Omental fat pad (tissue), 4 donors: Measurements from ENCODE around the gene LIPC. TPM values are rescaled to one million over a fixed set of nuclear protein-coding genes. Genes with fewer than 3 reads are reported as not detected.

Source experiments
- ATAC-seq: fragments of 150-250 bp; one replicate; pipeline ENCODE4 v1.9.1; 2016; ENCODE audit warnings: mild to moderate bottlenecking, moderate library complexity; ENCODE audit not compliant: low FRiP score
- DNase-seq: peaks from one replicate; pipeline ENCODE4 v3.0.0-alpha.2; 2019; ENCODE audit warnings: low spot score
- CTCF ChIP-seq, 3 donors: fragments of 450-650 bp; IDR thresholded peaks; one replicate each; pipeline ENCODE4 v1.5.1; 2016 to 2017; ENCODE audit warnings: antibody characterized with exemption in 3 of 3, mild to moderate bottlenecking in 3 of 3, moderate library complexity in 2 of 3
- total RNA-seq, 4 donors: library from RNA; depleted of rRNA; stranded (reverse); fragments of >200 nt; gene quantifications; one replicate each; pipeline ENCODE4 v1.1.0, GENCODE V29; 2016

LIPC gene
- total RNA-seq, 4 donors from 2014 or later = 0.46 TPM; not detected in 3

GRCh38 chr15:58432401-58432800 is 610 bp downstream of the LIPC start:
- DNase-seq (no peak), ATAC-seq (peak; percentile 67)
- no peak for TF ChIP-seq CTCF (IDR thresholded peaks at IDR 0.05)

- TF ChIP-seq CTCF (IDR thresholded peaks at IDR 0.05) = no peak
- ATAC-seq (no peak), DNase-seq (no peak)
These were observed 2.0 kb downstream of the LIPC start for GRCh38 chr15:58433597-58434333.

GRCh38 chr15:58434334-58434875 is 2.6 kb downstream of the LIPC start:
- DNase-seq (no peak), ATAC-seq (no peak)
- no peak for TF ChIP-seq CTCF (IDR thresholded peaks at IDR 0.05)

GRCh38 chr15:58436552-58436951 is 4.8 kb downstream of the LIPC start:
- TF ChIP-seq CTCF (IDR thresholded peaks at IDR 0.05) = no peak
- ATAC-seq = no peak
- DNase-seq = no peak

- DNase-seq (no peak), ATAC-seq (no peak)
- no peak for TF ChIP-seq CTCF (IDR thresholded peaks at IDR 0.05)
These were observed 5.8 kb downstream of the LIPC start for GRCh38 chr15:58437531-58438105.

GRCh38 chr15:58438111-58438510 is 6.3 kb downstream of the LIPC start:
- TF ChIP-seq CTCF (IDR thresholded peaks at IDR 0.05) = no peak
- no peak for ATAC-seq
- DNase-seq = no peak

GRCh38 chr15:58438956-58439355 is 7.2 kb downstream of the LIPC start:
- no peak for TF ChIP-seq CTCF (IDR thresholded peaks at IDR 0.05)
- ATAC-seq = no peak
- no peak for DNase-seq
